PFSK-1 (cell line): Measurements from ENCODE around the gene VAT1L.

Source experiments
- FOXP2 ChIP-seq: optimal IDR thresholded peaks from 2 replicates; pipeline ENCODE3; 2011; ENCODE audit warnings: borderline replicate concordance, control low read depth, inconsistent platforms; ENCODE audit not compliant: insufficient read depth; ENCODE audit errors: extremely low read length, extremely low read depth
- POLR2AphosphoS5 ChIP-seq: IDR thresholded peaks from 2 replicates; pipeline ENCODE4 v1.6.1; 2012; ENCODE audit warnings: low read depth, mild to moderate bottlenecking, control low read depth, low read length, moderate library complexity
- REST ChIP-seq, 2 experiments: IDR thresholded peaks; 2 replicates each; pipeline versions ENCODE4 v1.6.1 to v1.8.0; 2011 to 2012; ENCODE audit warnings: low read depth in 2 of 2, low read length in 2 of 2, control low read depth in 1 of 2, inconsistent platforms in 1 of 2, mild to moderate bottlenecking in 1 of 2, moderate library complexity in 1 of 2; ENCODE audit not compliant: insufficient read depth in 1 of 2
- SIN3A ChIP-seq: IDR thresholded peaks from 2 replicates; pipeline ENCODE4 v1.6.1; 2012; ENCODE audit warnings: mild to moderate bottlenecking, low read length, moderate library complexity, borderline replicate concordance; ENCODE audit not compliant: insufficient read depth
- TAF1 ChIP-seq: IDR thresholded peaks from 2 replicates; pipeline ENCODE4 v1.6.1; 2012; ENCODE audit warnings: low read length, control low read depth, borderline replicate concordance; ENCODE audit not compliant: insufficient read depth

- TF ChIP-seq POLR2AphosphoS5 (no peak), FOXP2 (no peak), REST (IDR thresholded peaks at IDR 0.05; ENCODE audit: insufficient read depth in 1 of 2, low read depth in 2 of 2, low read length in 2 of 2) (no peak), TAF1 (no peak), SIN3A (no peak)
These were observed 182.0 kb downstream of the VAT1L start for GRCh38 chr16:77970371-77970770.
